ENCODE data around the gene SLC19A1. TPM values are rescaled to one million over a fixed set of nuclear protein-coding genes. Genes with fewer than 3 reads are reported as not detected.

Gene SLC19A1
- total RNA-seq, 1 donor from 2014 or later, result 53.3 TPM

GRCh38 chr21:45535341-45536081, 6.7 kb downstream of the SLC19A1 start:
- H3K9me3 Mint-ChIP-seq (ENCODE audit: unreplicated experiment), result peaks cover 5% of the 10 kb centered on the region
- no peak overlapping the region for H3K4me3 Mint-ChIP-seq (ENCODE audit: unreplicated experiment)
- H3K27ac Mint-ChIP-seq (ENCODE audit: unreplicated experiment), result peak overlapping the region; percentile 84
- peaks cover 8% of the 10 kb centered on the region for H3K4me1 Mint-ChIP-seq (ENCODE audit: low read depth, unreplicated experiment)
- no peaks in the 10 kb centered on the region for H3K36me3 Mint-ChIP-seq (ENCODE audit: unreplicated experiment)
- peaks cover 7% of the 10 kb centered on the region for H3K27me3 Mint-ChIP-seq (ENCODE audit: unreplicated experiment)
- peak; percentile 9 for DNase-seq
- TF ChIP-seq, protein P1, sequence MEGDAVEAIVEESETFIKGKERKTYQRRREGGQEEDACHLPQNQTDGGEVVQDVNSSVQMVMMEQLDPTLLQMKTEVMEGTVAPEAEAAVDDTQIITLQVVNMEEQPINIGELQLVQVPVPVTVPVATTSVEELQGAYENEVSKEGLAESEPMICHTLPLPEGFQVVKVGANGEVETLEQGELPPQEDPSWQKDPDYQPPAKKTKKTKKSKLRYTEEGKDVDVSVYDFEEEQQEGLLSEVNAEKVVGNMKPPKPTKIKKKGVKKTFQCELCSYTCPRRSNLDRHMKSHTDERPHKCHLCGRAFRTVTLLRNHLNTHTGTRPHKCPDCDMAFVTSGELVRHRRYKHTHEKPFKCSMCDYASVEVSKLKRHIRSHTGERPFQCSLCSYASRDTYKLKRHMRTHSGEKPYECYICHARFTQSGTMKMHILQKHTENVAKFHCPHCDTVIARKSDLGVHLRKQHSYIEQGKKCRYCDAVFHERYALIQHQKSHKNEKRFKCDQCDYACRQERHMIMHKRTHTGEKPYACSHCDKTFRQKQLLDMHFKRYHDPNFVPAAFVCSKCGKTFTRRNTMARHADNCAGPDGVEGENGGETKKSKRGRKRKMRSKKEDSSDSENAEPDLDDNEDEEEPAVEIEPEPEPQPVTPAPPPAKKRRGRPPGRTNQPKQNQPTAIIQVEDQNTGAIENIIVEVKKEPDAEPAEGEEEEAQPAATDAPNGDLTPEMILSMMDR (IDR thresholded peaks at IDR 0.05; ENCODE audit: partially characterized antibody, unreplicated experiment), result no peak

DNA sequence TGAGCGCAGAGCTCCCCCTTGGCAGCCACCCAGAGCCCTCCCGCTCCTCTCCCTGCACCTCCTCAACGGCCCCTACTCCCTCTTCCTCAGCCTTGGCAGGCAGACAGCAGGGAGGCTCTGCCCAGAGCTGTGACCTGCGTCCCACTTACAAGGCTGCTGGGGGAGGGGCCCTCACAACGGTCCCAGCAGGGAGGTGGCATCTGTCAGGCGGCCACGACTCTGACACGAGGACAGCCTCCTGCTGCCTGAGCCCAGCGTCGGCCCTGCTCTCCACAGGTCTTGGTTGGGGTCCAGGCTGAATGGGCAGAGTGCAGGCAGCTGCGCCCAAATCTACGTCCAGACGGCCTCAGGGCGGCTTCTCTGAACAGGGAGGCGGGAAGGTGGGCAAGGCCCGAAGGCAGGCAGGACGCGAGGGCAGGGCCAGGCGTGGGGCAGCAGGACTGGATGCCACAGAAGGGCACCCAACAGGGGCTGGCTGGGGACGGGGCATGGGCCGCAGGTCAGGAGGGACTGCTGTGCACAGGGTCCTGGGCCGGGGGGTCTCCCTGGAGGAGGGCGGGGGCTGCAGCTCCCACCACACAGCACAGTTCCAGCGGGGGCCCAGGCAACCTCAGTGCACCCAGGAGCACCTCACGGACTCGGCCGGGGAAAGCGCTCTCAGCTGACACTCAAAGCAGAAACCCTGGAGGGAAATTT, 7.5 kb downstream of the SLC19A1 start:
- H3K36me3 Mint-ChIP-seq (ENCODE audit: unreplicated experiment), result no peaks in the 10 kb centered on the region
- H3K4me1 Mint-ChIP-seq (ENCODE audit: low read depth, unreplicated experiment), result peaks cover 8% of the 10 kb centered on the region
- peaks cover 4% of the 10 kb centered on the region for H3K27me3 Mint-ChIP-seq (ENCODE audit: unreplicated experiment)
- peak overlapping the region; percentile 84 for H3K27ac Mint-ChIP-seq (ENCODE audit: unreplicated experiment)
- peak overlapping the region; percentile 42 for H3K4me3 Mint-ChIP-seq (ENCODE audit: unreplicated experiment)
- DNase-seq, result peak; percentile 85
- TF ChIP-seq, protein P1 (IDR thresholded peaks at IDR 0.05; ENCODE audit: partially characterized antibody, unreplicated experiment), result no peak
- peaks cover 5% of the 10 kb centered on the region for H3K9me3 Mint-ChIP-seq (ENCODE audit: unreplicated experiment)

- H3K9me3 Mint-ChIP-seq (ENCODE audit: unreplicated experiment), result peaks cover 5% of the 10 kb centered on the region
- peak overlapping the region; percentile 84 for H3K27ac Mint-ChIP-seq (ENCODE audit: unreplicated experiment)
- DNase-seq, result peak; percentile 25
- peaks cover 6% of the 10 kb centered on the region for H3K4me1 Mint-ChIP-seq (ENCODE audit: low read depth, unreplicated experiment)
- no peaks in the 10 kb centered on the region for H3K36me3 Mint-ChIP-seq (ENCODE audit: unreplicated experiment)
- H3K27me3 Mint-ChIP-seq (ENCODE audit: unreplicated experiment), result peaks cover 4% of the 10 kb centered on the region
- TF ChIP-seq, protein P1 (IDR thresholded peaks at IDR 0.05; ENCODE audit: partially characterized antibody, unreplicated experiment), result no peak
- H3K4me3 Mint-ChIP-seq (ENCODE audit: unreplicated experiment), result peak overlapping the region; percentile 42
Measured at GRCh38 chr21:45533846-45534635, 8.2 kb downstream of the SLC19A1 start.

DNA sequence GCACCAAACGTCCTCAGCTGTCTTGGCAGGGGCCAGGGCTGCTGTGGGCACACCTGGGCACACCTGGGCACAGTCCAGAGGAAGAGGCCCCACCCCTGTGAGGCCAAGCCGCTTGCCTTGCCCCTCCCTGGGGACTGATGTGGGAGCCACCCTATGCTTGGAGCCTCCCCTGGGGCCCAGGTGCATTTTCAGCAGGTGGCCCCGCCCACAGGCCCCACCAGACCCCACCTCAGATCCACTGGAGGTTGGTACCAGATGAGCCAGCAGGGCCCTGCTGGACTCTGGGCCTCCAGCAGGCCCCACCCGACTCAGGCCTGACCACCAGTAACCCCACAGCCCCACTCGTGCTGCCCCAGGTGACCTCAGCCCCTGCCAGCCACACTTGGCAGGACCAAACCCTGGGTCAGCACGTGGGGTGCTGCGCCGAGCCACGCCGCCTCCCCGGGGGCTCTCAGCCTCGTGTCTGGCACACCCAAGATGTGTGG, 8.8 kb downstream of the SLC19A1 start:
- Mint-ChIP-seq H3K9me3 (ENCODE audit: unreplicated experiment) (peaks cover 5% of the 10 kb centered on the region), H3K4me1 (ENCODE audit: low read depth, unreplicated experiment) (peaks cover 6% of the 10 kb centered on the region), H3K36me3 (ENCODE audit: unreplicated experiment) (no peaks in the 10 kb centered on the region), H3K4me3 (ENCODE audit: unreplicated experiment) (no peak overlapping the region), H3K27me3 (ENCODE audit: unreplicated experiment) (peaks cover 4% of the 10 kb centered on the region), H3K27ac (ENCODE audit: unreplicated experiment) (no peak overlapping the region)
- TF ChIP-seq, protein P1 (IDR thresholded peaks at IDR 0.05; ENCODE audit: partially characterized antibody, unreplicated experiment), result no peak
- no peak for DNase-seq
